GM19043 (cell line): ENCODE data around the gene FAHD2A.
"Not testable (repeated sequence)": the region's sequence is repeated elsewhere in the genome, so short reads cannot be mapped to it uniquely, and the experiment has no call there.

ENCODE experiments used
- ATAC-seq: cut with Tn5 transposase; IDR thresholded peaks from one replicate; pipeline ENCODE4 v1.9.1; 2021; ENCODE audit warnings: low read depth; ENCODE audit not compliant: unreplicated experiment

FAHD2A gene

GRCh38 chr2:95402370-95403203 is at the start of gene FAHD2A:
Gene FAHD2A (plus strand): TSS chr2:95402708. CDS start chr2:95405559, 2,851 bp downstream.
- ATAC-seq, result peak; percentile 98

- no peak for ATAC-seq
These were observed 49.4 kb upstream of the FAHD2A start for GRCh38 chr2:95353055-95353575.

- ATAC-seq, result no peak
These were observed 48.7 kb upstream of the FAHD2A start for GRCh38 chr2:95353613-95354468.

- no peak for ATAC-seq
These were observed 48.0 kb upstream of the FAHD2A start for GRCh38 chr2:95354469-95354901.

GRCh38 chr2:95354925-95355324 is 47.6 kb upstream of the FAHD2A start:
- no peak for ATAC-seq

GRCh38 chr2:95355486-95355885 is 47.0 kb upstream of the FAHD2A start:
- ATAC-seq, result not testable (repeated sequence)

- ATAC-seq, result no peak
These were observed 45.4 kb upstream of the FAHD2A start for GRCh38 chr2:95356821-95357700.

GRCh38 chr2:95357717-95358280 is 44.7 kb upstream of the FAHD2A start:
- no peak for ATAC-seq

- no peak for ATAC-seq
These were observed 43.5 kb upstream of the FAHD2A start for GRCh38 chr2:95359031-95359430.

- ATAC-seq, result no peak
These were observed 43.0 kb upstream of the FAHD2A start for GRCh38 chr2:95359501-95359930.

GRCh38 chr2:95361216-95361980 is 41.1 kb upstream of the FAHD2A start:
- no peak for ATAC-seq

GRCh38 chr2:95362486-95362885 is 40.0 kb upstream of the FAHD2A start:
- no peak for ATAC-seq

GRCh38 chr2:95366514-95366913 is 36.0 kb upstream of the FAHD2A start:
- ATAC-seq, result no peak

- no peak for ATAC-seq
These were observed 30.2 kb upstream of the FAHD2A start for GRCh38 chr2:95372216-95372829.

- no peak for ATAC-seq
These were observed 29.7 kb upstream of the FAHD2A start for GRCh38 chr2:95372845-95373244.

- no peak for ATAC-seq
These were observed 28.5 kb upstream of the FAHD2A start for GRCh38 chr2:95374029-95374428.

GRCh38 chr2:95374451-95374920 is 28.0 kb upstream of the FAHD2A start:
- ATAC-seq, result no peak

GRCh38 chr2:95374921-95375471 is 27.5 kb upstream of the FAHD2A start:
- ATAC-seq, result no peak
